ENCODE data around the gene FNDC3B. TPM values are rescaled to one million over a fixed set of nuclear protein-coding genes. Genes with fewer than 3 reads are reported as not detected.

FNDC3B gene
- total RNA-seq, 1 donor from 2014 or later = 71.3 TPM

DNA sequence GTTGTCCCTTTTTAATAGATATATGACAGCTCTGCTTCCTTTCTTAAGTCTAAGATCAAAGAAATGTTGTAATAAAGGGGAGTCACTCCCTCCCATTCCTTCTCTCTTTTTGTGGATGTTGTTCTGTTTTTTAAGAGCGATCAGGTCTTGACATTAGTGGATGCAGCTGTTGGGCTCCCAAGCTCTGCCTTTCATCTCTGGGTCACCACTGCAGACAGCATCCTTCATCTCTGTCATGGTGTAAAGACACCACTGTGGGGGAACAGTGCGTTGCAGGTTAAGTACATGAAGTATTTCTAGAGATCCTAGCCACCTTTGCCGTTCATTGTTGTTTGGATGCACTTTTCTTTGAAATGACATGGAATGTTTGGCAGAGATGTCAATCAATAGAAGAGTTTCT lies 17.7 kb downstream of the FNDC3B start:
- H3K4me3 ChIP-seq (ENCODE audit: low read depth, low read length) = no peak overlapping the region
- TF ChIP-seq CTCF (IDR thresholded peaks at IDR 0.05; ENCODE audit: insufficient read depth, low read length, poor library complexity, severe bottlenecking) = no peak
- no peaks in the 10 kb centered on the region for H3K27me3 ChIP-seq (ENCODE audit: control insufficient read depth, insufficient read depth, low read length)
- H3K36me3 ChIP-seq (ENCODE audit: control insufficient read depth, insufficient read depth, low read length) = no peaks in the 10 kb centered on the region
- DNase-seq (ENCODE audit: low read depth) = no peak

- no peaks in the 10 kb centered on the region for H3K36me3 ChIP-seq (ENCODE audit: control insufficient read depth, insufficient read depth, low read length)
- no peak for TF ChIP-seq CTCF (IDR thresholded peaks at IDR 0.05; ENCODE audit: insufficient read depth, low read length, poor library complexity, severe bottlenecking)
- DNase-seq (ENCODE audit: low read depth) = no peak
Measured at GRCh38 chr3:172057624-172058327, 18.4 kb downstream of the FNDC3B start.

GRCh38 chr3:172059532-172059931 lies 20.2 kb downstream of the FNDC3B start:
- TF ChIP-seq CTCF (IDR thresholded peaks at IDR 0.05; ENCODE audit: insufficient read depth, low read length, poor library complexity, severe bottlenecking) = no peak
- Histone ChIP-seq H3K4me3 (ENCODE audit: low read depth, low read length) (no peak overlapping the region), H3K36me3 (ENCODE audit: control insufficient read depth, insufficient read depth, low read length) (no peaks in the 10 kb centered on the region), H3K27me3 (ENCODE audit: control insufficient read depth, insufficient read depth, low read length) (no peaks in the 10 kb centered on the region)
- no peak for DNase-seq (ENCODE audit: low read depth)

More at GRCh38 chr3:172057624-172058327, 18.4 kb downstream of the FNDC3B start:
- Histone ChIP-seq H3K4me3 (ENCODE audit: low read depth, low read length) (no peak overlapping the region), H3K27me3 (ENCODE audit: control insufficient read depth, insufficient read depth, low read length) (no peaks in the 10 kb centered on the region)

DNA sequence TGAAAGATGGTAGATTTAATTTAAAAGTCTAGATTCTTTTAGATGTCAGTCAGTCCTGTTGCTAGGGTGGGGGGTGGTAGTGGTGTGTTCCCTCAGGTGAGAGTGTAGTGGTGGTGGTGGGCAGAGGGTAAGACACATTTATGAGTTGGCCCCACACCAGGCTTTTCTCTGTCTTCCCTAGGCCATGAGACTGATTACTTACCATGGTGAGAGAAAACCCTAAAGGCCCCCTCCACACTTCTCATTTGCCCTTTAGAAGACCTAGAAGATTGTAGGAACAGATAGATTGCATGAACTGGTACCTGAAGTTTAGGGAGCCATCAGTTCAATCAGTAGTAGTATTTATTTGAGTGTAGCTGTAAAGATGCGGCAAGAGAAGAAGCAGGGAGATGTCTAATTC lies 20.9 kb downstream of the FNDC3B start:
- no peaks in the 10 kb centered on the region for H3K36me3 ChIP-seq (ENCODE audit: control insufficient read depth, insufficient read depth, low read length)
- no peak for TF ChIP-seq CTCF (IDR thresholded peaks at IDR 0.05; ENCODE audit: insufficient read depth, low read length, poor library complexity, severe bottlenecking)
- DNase-seq (ENCODE audit: low read depth) = no peak
- H3K27me3 ChIP-seq (ENCODE audit: control insufficient read depth, insufficient read depth, low read length) = no peaks in the 10 kb centered on the region
- H3K4me3 ChIP-seq (ENCODE audit: low read depth, low read length) = no peak overlapping the region

DNA sequence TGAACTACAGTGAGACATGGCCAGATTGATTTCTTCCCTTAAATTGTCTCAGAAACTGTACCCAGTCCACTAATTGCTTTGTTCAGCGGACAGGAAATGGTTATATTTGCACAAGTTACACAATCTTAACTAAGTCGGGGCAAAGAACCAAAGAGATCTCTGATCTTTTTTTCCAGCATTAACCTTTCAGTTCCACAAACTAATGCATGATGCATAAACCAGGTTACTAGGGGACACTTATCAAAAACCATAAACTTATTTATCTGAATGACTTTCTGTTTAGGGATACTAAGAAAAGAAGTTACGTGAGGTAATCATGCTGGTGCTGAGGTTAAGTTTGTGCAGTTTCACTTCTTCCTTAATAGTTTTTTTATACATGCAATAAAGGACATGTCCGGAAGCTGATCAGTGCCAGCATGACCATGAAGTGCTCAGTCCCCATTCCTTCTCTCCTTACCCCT lies 22.4 kb downstream of the FNDC3B start:
- no peak for DNase-seq (ENCODE audit: low read depth)
- no peak overlapping the region for H3K4me3 ChIP-seq (ENCODE audit: low read depth, low read length)
- TF ChIP-seq CTCF (IDR thresholded peaks at IDR 0.05; ENCODE audit: insufficient read depth, low read length, poor library complexity, severe bottlenecking) = no peak
- H3K27me3 ChIP-seq (ENCODE audit: control insufficient read depth, insufficient read depth, low read length) = no peaks in the 10 kb centered on the region
- H3K36me3 ChIP-seq (ENCODE audit: control insufficient read depth, insufficient read depth, low read length) = no peaks in the 10 kb centered on the region

DNA sequence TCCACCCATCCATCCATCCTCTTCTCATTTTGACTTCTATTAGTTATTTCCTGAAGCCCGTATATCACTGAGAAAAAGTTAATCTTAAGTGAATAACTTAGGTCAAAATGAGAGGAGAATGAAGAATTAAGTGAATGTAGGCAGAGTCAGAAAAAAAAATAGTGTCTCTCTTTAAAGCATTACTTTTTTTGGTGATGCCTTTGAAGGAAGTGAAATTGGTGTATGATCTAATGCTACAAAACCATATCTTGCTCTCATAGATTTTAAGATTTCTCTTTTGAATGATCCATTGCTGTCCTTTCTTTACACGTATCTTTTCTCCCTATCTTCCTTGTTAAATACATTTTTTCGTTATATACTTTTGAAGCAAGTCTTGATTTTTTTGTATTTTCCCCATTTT lies 23.4 kb downstream of the FNDC3B start:
- no peaks in the 10 kb centered on the region for H3K27me3 ChIP-seq (ENCODE audit: control insufficient read depth, insufficient read depth, low read length)
- H3K4me3 ChIP-seq (ENCODE audit: low read depth, low read length) = no peak overlapping the region
- no peak for DNase-seq (ENCODE audit: low read depth)
- no peak for TF ChIP-seq CTCF (IDR thresholded peaks at IDR 0.05; ENCODE audit: insufficient read depth, low read length, poor library complexity, severe bottlenecking)
- no peaks in the 10 kb centered on the region for H3K36me3 ChIP-seq (ENCODE audit: control insufficient read depth, insufficient read depth, low read length)

Data from kidney epithelial cell (primary cell).